Left ventricle myocardium inferior (tissue), 1 donor: Measurements from ENCODE around the gene SCGB1D4. TPM values are rescaled to one million over a fixed set of nuclear protein-coding genes. Genes with fewer than 3 reads are reported as not detected.

Experiments
- DNase-seq: peaks from one replicate; pipeline ENCODE4 v3.0.0-alpha.2; 2020
- H3K27ac ChIP-seq: fragments of 200-600 bp; replicated peaks from 2 replicates; pipeline ENCODE4 v1.8.0; 2021
- H3K27me3 ChIP-seq: fragments of 200-600 bp; 2 replicates; pipeline ENCODE4 v1.8.0; 2021; ENCODE audit warnings: low read depth
- H3K36me3 ChIP-seq: fragments of 200-600 bp; 2 replicates; pipeline ENCODE4 v1.8.0; 2021
- H3K4me1 ChIP-seq: fragments of 200-600 bp; 2 replicates; pipeline ENCODE4 v1.8.0; 2021
- H3K4me3 ChIP-seq: fragments of 200-600 bp; 2 replicates; pipeline ENCODE4 v1.8.0; 2021; ENCODE audit warnings: mild to moderate bottlenecking, moderate library complexity
- H3K9me3 ChIP-seq: fragments of 200-600 bp; replicated peaks from 2 replicates; pipeline ENCODE4 v1.8.0; 2021
- intact Hi-C: fragments of 100-400 bp; cut with micrococcal nuclease; formaldehyde crosslinking; loops from one replicate; pipeline ENCODE4 v1.11.0; 2022
- total RNA-seq: library from RNA; stranded (reverse); fragmentation: NEBNext Ultra II Directional; extraction: Animal tissue kit (Norgen Biotek cat#: 25700); gene quantifications from one replicate; pipeline ENCODE4 v1.2.1, GENCODE V29; 2021
- TF ChIP-seq, protein P1 (sequence below): fragments of 200-600 bp; IDR thresholded peaks from 2 replicates; pipeline ENCODE4 v1.8.0; 2021; ENCODE audit warnings: antibody characterized with exemption, mild to moderate bottlenecking, borderline replicate concordance
- donor health status: DM: no; HTN: yes; CAD: no; lungs with severe emphysema.

Gene SCGB1D4
- total RNA-seq, 1 donor from 2014 or later, result not detected

- intact Hi-C loops, result loop anchor here (10.0 kb wide), 1 partner anchor 131 kb away; no protein-coding TSS in a partner anchor
- H3K27ac ChIP-seq, result no peak overlapping the region
- DNase-seq, result no peak
- H3K9me3 ChIP-seq, result peaks cover 13% of the 10 kb centered on the region
- no peak overlapping the region for H3K4me3 ChIP-seq
- peaks cover 53% of the 10 kb centered on the region for H3K27me3 ChIP-seq
- TF ChIP-seq, protein P1, sequence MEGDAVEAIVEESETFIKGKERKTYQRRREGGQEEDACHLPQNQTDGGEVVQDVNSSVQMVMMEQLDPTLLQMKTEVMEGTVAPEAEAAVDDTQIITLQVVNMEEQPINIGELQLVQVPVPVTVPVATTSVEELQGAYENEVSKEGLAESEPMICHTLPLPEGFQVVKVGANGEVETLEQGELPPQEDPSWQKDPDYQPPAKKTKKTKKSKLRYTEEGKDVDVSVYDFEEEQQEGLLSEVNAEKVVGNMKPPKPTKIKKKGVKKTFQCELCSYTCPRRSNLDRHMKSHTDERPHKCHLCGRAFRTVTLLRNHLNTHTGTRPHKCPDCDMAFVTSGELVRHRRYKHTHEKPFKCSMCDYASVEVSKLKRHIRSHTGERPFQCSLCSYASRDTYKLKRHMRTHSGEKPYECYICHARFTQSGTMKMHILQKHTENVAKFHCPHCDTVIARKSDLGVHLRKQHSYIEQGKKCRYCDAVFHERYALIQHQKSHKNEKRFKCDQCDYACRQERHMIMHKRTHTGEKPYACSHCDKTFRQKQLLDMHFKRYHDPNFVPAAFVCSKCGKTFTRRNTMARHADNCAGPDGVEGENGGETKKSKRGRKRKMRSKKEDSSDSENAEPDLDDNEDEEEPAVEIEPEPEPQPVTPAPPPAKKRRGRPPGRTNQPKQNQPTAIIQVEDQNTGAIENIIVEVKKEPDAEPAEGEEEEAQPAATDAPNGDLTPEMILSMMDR, result no peak
- H3K36me3 ChIP-seq, result no peaks in the 10 kb centered on the region
- H3K4me1 ChIP-seq, result no peaks in the 10 kb centered on the region
Measured at GRCh38 chr11:62306227-62306626, 7.4 kb upstream of the SCGB1D4 start.

DNA sequence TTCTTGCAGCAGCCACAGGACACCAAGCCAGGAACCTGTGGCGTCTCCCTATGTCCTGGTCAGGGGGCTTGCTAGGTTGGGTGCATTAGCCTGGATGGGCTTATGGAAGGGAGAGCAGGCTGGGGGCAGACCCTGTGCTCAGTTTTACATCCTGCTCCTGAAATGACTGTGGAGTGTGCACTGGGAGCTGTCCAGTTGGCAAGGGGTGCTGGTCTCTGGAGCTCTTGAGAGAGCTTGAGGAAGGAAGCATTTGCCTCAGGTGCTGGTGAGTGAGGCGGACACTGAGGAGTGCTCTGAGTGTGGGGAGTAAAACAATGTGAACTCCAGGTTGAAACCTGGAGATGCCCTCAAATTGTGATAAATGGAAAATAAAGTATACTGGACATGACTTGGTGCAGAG lies 3.4 kb downstream of the SCGB1D4 start:
- no peaks in the 10 kb centered on the region for H3K36me3 ChIP-seq
- peaks cover 51% of the 10 kb centered on the region for H3K27me3 ChIP-seq
- intact Hi-C loops, result no loop called here
- H3K4me1 ChIP-seq, result no peaks in the 10 kb centered on the region
- no peaks in the 10 kb centered on the region for H3K9me3 ChIP-seq
- H3K27ac ChIP-seq, result no peak overlapping the region
- no peak overlapping the region for H3K4me3 ChIP-seq
- DNase-seq, result no peak
- TF ChIP-seq, protein P1, result no peak

DNA sequence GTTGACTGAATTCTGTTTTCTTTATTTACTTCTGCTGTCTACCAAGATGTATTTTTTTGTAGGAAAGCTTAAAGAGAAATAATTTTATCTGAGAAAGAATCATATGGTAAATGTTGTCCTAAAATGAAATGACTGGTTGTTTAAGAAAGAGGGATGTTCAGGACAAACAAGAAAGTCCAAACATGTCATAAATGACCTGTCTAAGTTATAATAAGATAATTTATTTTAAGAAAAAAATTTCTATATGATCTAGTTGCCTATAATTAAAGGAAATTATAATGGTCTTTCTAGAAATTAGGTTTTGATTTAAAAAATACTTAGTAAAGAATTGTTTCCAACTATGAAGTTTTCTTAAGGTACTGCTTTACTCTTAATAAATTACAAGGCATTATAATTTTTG lies 18.4 kb downstream of the SCGB1D4 start:
- Histone ChIP-seq H3K4me1 (no peaks in the 10 kb centered on the region), H3K27ac (no peak overlapping the region), H3K36me3 (no peaks in the 10 kb centered on the region), H3K27me3 (no peaks in the 10 kb centered on the region), H3K9me3 (no peaks in the 10 kb centered on the region), H3K4me3 (no peak overlapping the region)
- no peak for DNase-seq
- intact Hi-C loops, result no loop called here
- TF ChIP-seq, protein P1, result no peak

GRCh38 chr11:62273789-62274275 lies 25.0 kb downstream of the SCGB1D4 start:
- H3K9me3 ChIP-seq, result no peaks in the 10 kb centered on the region
- intact Hi-C loops, result no loop called here
- no peaks in the 10 kb centered on the region for H3K4me1 ChIP-seq
- H3K4me3 ChIP-seq, result no peak overlapping the region
- H3K27ac ChIP-seq, result no peak overlapping the region
- TF ChIP-seq, protein P1, result no peak
- no peaks in the 10 kb centered on the region for H3K36me3 ChIP-seq
- H3K27me3 ChIP-seq, result peaks cover 25% of the 10 kb centered on the region
- DNase-seq, result no peak

- TF ChIP-seq, protein P1, result no peak
- no peak for DNase-seq
- Histone ChIP-seq H3K4me1 (no peaks in the 10 kb centered on the region), H3K36me3 (no peaks in the 10 kb centered on the region), H3K9me3 (no peaks in the 10 kb centered on the region), H3K4me3 (no peak overlapping the region), H3K27ac (no peak overlapping the region), H3K27me3 (peaks cover 30% of the 10 kb centered on the region)
- intact Hi-C loops, result no loop called here
Measured at GRCh38 chr11:62273284-62273683, 25.6 kb downstream of the SCGB1D4 start.
